Measurements from ENCODE around the gene RRP15. TPM values are rescaled to one million over a fixed set of nuclear protein-coding genes. Genes with fewer than 3 reads are reported as not detected.

RRP15 gene
- total RNA-seq, 1 experiment from 2014 or later, result 25.5 TPM

DNA sequence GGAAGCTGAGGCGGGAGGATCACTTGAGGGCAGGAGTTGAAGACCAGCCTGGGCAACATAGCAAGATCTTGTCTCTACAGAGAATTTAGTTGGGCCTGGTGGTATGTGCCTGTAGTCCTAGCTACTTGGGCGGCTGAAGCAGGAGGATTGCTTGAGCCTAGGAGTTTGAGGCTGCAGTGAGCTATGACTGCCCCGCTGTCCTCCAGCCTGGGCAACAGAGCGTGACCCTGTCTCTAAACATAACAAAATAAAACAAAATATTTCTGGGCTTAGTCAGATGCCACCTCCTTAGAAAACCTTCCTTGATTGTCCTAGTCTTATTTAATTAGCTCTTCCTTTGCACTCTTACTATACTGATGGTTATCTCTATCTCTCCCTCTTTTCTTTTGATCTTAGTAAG lies 68.6 kb downstream of the RRP15 start (continued):
- TF ChIP-seq JUND (IDR thresholded peaks at IDR 0.05), result no peak
- TF ChIP-seq ZFX (IDR thresholded peaks at IDR 0.05), result no peak
- no peak for TF ChIP-seq SRF (IDR thresholded peaks at IDR 0.05; ENCODE audit: low read depth)

DNA sequence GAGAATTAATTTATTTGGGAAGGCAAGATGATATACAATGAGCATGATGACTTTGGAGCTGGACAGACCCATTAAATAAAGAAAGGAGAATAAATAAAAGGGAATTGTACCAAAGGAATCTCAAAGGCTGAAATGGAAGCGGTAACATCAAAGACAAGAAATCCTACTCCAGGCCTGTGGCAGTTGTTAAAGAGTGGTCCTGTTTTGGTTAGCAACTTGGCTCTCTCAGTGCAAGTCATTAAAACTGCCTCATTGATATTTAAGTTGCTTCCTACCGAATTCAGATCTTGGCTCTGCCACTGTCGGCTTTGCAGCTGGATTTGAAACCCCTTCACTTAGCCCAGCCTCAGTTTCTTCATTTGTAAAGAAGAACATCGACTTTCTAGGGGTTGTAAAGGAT lies 70.2 kb downstream of the RRP15 start:
- no peaks in the 10 kb centered on the region for H3K36me3 ChIP-seq (ENCODE audit: control insufficient read depth in 1 of 2, insufficient read depth in 2 of 2, low read length in 2 of 2)
- no peaks in the 10 kb centered on the region for H3K79me2 ChIP-seq (ENCODE audit: insufficient read depth, low read length)
- ChIA-PET CTCF (no interaction called here), POLR2A (no interaction called here), RAD21 (ENCODE audit: low non-redundant PET in 1 of 2, low total read pairs in 2 of 2, uncharacterized antibody in 2 of 2, unreplicated experiment in 2 of 2) (no interaction called here)
- no peaks in the 10 kb centered on the region for H3K27me3 ChIP-seq (ENCODE audit: insufficient read depth, low read length)
- DNase-seq (ENCODE audit: low read depth, low spot score) (no peak), ATAC-seq (no peak)
- no peak overlapping the region for H3K9ac ChIP-seq (ENCODE audit: low read length)
- no peaks in the 10 kb centered on the region for H3K9me3 ChIP-seq (ENCODE audit: control insufficient read depth in 1 of 2, insufficient read depth in 1 of 2, low read depth in 1 of 2, low read length in 2 of 2)
- H4K20me1 ChIP-seq (ENCODE audit: insufficient read depth), result no peaks in the 10 kb centered on the region
- H3K4me2 ChIP-seq (ENCODE audit: low read length), result no peak overlapping the region
- H3K4me3 ChIP-seq (replicated peaks in 1 of 2; ENCODE audit: low read depth in 1 of 2, low read length in 2 of 2), result no peak overlapping the region
- TF ChIP-seq ZNF274 (IDR thresholded peaks at IDR 0.05; ENCODE audit: low read depth, low read length) (no peak), POLR2AphosphoS5 (IDR thresholded peaks at IDR 0.05; ENCODE audit: low read depth, low read length) (no peak), EZH2 (IDR thresholded peaks at IDR 0.05) (no peak), RAD21 (IDR thresholded peaks at IDR 0.05; ENCODE audit: low read depth) (no peak), CBX3 (IDR thresholded peaks at IDR 0.05; ENCODE audit: low read depth) (no peak), JUND (IDR thresholded peaks at IDR 0.05) (no peak), TCF7L2 (IDR thresholded peaks at IDR 0.05; ENCODE audit: borderline replicate concordance, extremely low read depth, insufficient read depth, insufficient read length) (no peak), SIN3A (IDR thresholded peaks at IDR 0.05; ENCODE audit: low read depth) (no peak), SRF (IDR thresholded peaks at IDR 0.05; ENCODE audit: low read depth) (no peak), CEBPB (IDR thresholded peaks at IDR 0.05; ENCODE audit: low read depth) (no peak), POLR2A (IDR thresholded peaks at IDR 0.05; ENCODE audit: borderline replicate concordance, extremely low read depth, insufficient read depth, insufficient read length) (no peak), EZH2phosphoT487 (IDR thresholded peaks at IDR 0.05; ENCODE audit: borderline replicate concordance) (no peak), ZFX (IDR thresholded peaks at IDR 0.05) (no peak)
- TF ChIP-seq, protein P1, sequence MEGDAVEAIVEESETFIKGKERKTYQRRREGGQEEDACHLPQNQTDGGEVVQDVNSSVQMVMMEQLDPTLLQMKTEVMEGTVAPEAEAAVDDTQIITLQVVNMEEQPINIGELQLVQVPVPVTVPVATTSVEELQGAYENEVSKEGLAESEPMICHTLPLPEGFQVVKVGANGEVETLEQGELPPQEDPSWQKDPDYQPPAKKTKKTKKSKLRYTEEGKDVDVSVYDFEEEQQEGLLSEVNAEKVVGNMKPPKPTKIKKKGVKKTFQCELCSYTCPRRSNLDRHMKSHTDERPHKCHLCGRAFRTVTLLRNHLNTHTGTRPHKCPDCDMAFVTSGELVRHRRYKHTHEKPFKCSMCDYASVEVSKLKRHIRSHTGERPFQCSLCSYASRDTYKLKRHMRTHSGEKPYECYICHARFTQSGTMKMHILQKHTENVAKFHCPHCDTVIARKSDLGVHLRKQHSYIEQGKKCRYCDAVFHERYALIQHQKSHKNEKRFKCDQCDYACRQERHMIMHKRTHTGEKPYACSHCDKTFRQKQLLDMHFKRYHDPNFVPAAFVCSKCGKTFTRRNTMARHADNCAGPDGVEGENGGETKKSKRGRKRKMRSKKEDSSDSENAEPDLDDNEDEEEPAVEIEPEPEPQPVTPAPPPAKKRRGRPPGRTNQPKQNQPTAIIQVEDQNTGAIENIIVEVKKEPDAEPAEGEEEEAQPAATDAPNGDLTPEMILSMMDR (IDR thresholded peaks at IDR 0.05 in 2 of 3, conservative IDR thresholded peaks at IDR 0.05 in 1 of 3; ENCODE audit: borderline replicate concordance in 1 of 3, insufficient read depth in 1 of 3, low read depth in 2 of 3, low read length in 2 of 3), result no peak
- TF ChIP-seq, protein P2, sequence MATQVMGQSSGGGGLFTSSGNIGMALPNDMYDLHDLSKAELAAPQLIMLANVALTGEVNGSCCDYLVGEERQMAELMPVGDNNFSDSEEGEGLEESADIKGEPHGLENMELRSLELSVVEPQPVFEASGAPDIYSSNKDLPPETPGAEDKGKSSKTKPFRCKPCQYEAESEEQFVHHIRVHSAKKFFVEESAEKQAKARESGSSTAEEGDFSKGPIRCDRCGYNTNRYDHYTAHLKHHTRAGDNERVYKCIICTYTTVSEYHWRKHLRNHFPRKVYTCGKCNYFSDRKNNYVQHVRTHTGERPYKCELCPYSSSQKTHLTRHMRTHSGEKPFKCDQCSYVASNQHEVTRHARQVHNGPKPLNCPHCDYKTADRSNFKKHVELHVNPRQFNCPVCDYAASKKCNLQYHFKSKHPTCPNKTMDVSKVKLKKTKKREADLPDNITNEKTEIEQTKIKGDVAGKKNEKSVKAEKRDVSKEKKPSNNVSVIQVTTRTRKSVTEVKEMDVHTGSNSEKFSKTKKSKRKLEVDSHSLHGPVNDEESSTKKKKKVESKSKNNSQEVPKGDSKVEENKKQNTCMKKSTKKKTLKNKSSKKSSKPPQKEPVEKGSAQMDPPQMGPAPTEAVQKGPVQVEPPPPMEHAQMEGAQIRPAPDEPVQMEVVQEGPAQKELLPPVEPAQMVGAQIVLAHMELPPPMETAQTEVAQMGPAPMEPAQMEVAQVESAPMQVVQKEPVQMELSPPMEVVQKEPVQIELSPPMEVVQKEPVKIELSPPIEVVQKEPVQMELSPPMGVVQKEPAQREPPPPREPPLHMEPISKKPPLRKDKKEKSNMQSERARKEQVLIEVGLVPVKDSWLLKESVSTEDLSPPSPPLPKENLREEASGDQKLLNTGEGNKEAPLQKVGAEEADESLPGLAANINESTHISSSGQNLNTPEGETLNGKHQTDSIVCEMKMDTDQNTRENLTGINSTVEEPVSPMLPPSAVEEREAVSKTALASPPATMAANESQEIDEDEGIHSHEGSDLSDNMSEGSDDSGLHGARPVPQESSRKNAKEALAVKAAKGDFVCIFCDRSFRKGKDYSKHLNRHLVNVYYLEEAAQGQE (IDR thresholded peaks at IDR 0.05; ENCODE audit: low read depth), result no peak
- TF ChIP-seq, protein P3, sequence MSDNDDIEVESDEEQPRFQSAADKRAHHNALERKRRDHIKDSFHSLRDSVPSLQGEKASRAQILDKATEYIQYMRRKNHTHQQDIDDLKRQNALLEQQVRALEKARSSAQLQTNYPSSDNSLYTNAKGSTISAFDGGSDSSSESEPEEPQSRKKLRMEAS (IDR thresholded peaks at IDR 0.05), result no peak
- H3K4me1 ChIP-seq (ENCODE audit: control insufficient read depth in 1 of 2, insufficient read depth in 2 of 2, low read length in 2 of 2), result peaks cover 14 to 15% of the 10 kb centered on the region in 2 experiments; a peak in 3 of 4 replicates
- no peak overlapping the region for H3K27ac ChIP-seq (ENCODE audit: low read depth, low read length)
- no TSS peak for BruUV-seq (replicated peaks)
- H2AFZ ChIP-seq (ENCODE audit: low read depth, low read length, poor library complexity, severe bottlenecking), result no peak overlapping the region
- intact Hi-C loops (cut with micrococcal nuclease), result no loop called here
- no peaks in the 10 kb centered on the region for H3K9me2 ChIP-seq (ENCODE audit: insufficient read depth)
